GM12864 (cell line): ENCODE results near the gene CSRNP2.
"Not testable (repeated sequence)": the region's sequence is repeated elsewhere in the genome, so short reads cannot be mapped to it uniquely, and the experiment has no call there.

ENCODE experiments used
- DNase-seq: peaks from one replicate; pipeline ENCODE4 v3.0.0-alpha.2; 2011; ENCODE audit warnings: low read depth
- H3K4me3 ChIP-seq: 2 replicates; pipeline ENCODE4 v1.5.1; 2011; ENCODE audit warnings: mild to moderate bottlenecking, low read depth, low read length, control low read depth
- TF ChIP-seq, protein P1 (sequence below): IDR thresholded peaks from 2 replicates; pipeline ENCODE4 v1.5.1; 2011; ENCODE audit warnings: low read depth, mild to moderate bottlenecking, moderate library complexity, low read length, control low read depth, inconsistent platforms; ENCODE audit errors: missing control alignments

CSRNP2 gene

GRCh38 chr12:51020448-51021182, 62.8 kb downstream of the CSRNP2 start:
- DNase-seq = no peak
- H3K4me3 ChIP-seq = no peak overlapping the region
- TF ChIP-seq, protein P1, sequence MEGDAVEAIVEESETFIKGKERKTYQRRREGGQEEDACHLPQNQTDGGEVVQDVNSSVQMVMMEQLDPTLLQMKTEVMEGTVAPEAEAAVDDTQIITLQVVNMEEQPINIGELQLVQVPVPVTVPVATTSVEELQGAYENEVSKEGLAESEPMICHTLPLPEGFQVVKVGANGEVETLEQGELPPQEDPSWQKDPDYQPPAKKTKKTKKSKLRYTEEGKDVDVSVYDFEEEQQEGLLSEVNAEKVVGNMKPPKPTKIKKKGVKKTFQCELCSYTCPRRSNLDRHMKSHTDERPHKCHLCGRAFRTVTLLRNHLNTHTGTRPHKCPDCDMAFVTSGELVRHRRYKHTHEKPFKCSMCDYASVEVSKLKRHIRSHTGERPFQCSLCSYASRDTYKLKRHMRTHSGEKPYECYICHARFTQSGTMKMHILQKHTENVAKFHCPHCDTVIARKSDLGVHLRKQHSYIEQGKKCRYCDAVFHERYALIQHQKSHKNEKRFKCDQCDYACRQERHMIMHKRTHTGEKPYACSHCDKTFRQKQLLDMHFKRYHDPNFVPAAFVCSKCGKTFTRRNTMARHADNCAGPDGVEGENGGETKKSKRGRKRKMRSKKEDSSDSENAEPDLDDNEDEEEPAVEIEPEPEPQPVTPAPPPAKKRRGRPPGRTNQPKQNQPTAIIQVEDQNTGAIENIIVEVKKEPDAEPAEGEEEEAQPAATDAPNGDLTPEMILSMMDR = no peak

- no peak for DNase-seq
- H3K4me3 ChIP-seq = no peak overlapping the region
- TF ChIP-seq, protein P1 = no peak
These were observed 63.5 kb downstream of the CSRNP2 start for GRCh38 chr12:51019927-51020326.

- H3K4me3 ChIP-seq = no peak overlapping the region
- TF ChIP-seq, protein P1 = no peak
- DNase-seq = no peak
These were observed 64.4 kb downstream of the CSRNP2 start for GRCh38 chr12:51018956-51019355.

GRCh38 chr12:51017452-51017851, 65.9 kb downstream of the CSRNP2 start:
- TF ChIP-seq, protein P1 = no peak
- no peak for DNase-seq
- no peak overlapping the region for H3K4me3 ChIP-seq

- DNase-seq, H3K4me3 ChIP-seq: not testable (repeated sequence)
These were observed 68.9 kb downstream of the CSRNP2 start for GRCh38 chr12:51014467-51014866.

- TF ChIP-seq, protein P1 = no peak
- DNase-seq = no peak
These were observed 70.0 kb downstream of the CSRNP2 start for GRCh38 chr12:51013441-51013840.

DNA sequence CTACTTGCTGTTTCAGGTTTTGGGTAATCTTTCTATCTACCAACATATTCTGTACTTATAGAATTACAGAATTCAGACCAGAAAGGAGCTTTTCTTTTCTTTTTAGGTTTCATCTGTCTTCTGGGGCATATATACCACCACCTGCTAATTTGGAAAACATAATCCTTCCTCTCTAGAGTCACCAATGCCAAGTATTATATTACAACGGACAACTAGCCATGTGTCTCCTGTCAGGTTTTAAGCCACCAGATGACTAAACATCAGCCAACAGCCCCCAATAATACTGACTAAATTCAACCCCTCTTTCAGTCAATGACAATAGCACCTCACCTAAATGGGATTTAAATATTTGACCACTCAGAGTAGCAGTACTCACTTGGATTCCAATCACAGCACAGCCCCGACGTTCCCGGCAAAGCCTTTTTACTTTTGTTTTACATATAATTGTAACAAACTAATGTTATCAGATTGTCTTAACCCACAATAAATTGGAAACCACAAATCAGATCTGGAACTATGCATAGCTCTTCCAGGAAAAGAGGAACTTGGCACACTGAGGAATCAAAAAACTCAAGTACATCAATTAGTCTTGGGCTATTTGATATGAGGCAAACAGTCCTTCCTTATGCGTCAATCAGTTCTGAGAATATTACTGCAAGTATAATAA, 70.7 kb downstream of the CSRNP2 start:
- DNase-seq = no peak
- TF ChIP-seq, protein P1 = no peak
- no peak overlapping the region for H3K4me3 ChIP-seq

More at GRCh38 chr12:51013441-51013840, 70.0 kb downstream of the CSRNP2 start:
- no peak overlapping the region for H3K4me3 ChIP-seq
